Coronary artery (tissue), 2 donors: ENCODE measurements around the gene VEGFB.
A peak's percentile ranks its signal among the peaks of the same experiment; 100 is the strongest.

Experiments used
- DNase-seq: peaks from one replicate; pipeline ENCODE4 v3.0.0-alpha.2; 2017; ENCODE audit warnings: low spot score
- H3K27ac ChIP-seq, 2 donors: fragments of 200-600 bp; sonication (generic); one replicate each; pipeline ENCODE4 v1.5.1; 2016 to 2019
- H3K4me3 ChIP-seq: fragments of 200-600 bp; sonication (generic); 2 replicates; pipeline ENCODE4 v1.5.1; 2016; ENCODE audit warnings: mild to moderate bottlenecking, moderate library complexity
- CTCF ChIP-seq: fragments of 200-600 bp; sonication (generic); IDR thresholded peaks from one replicate; pipeline ENCODE4 v1.5.1; 2019; ENCODE audit warnings: antibody characterized with exemption

The VEGFB gene

GRCh38 chr11:64232182-64232966 is 2.0 kb upstream of the VEGFB start:
- TF ChIP-seq CTCF, result no peak
- H3K27ac ChIP-seq, result peak overlapping the region in 1 of 2 donors; percentile 20
- H3K4me3 ChIP-seq, result no peak overlapping the region
- no peak for DNase-seq

GRCh38 chr11:64232967-64233315 is 1.4 kb upstream of the VEGFB start:
- Histone ChIP-seq H3K27ac (peak overlapping the region in 1 of 2 donors; percentile 20), H3K4me3 (no peak overlapping the region)
- DNase-seq, result no peak
- no peak for TF ChIP-seq CTCF

GRCh38 chr11:64234647-64235379 is 429 bp downstream of the VEGFB start:
- Histone ChIP-seq H3K27ac (peak overlapping the region; percentile 88 to 97), H3K4me3 (peak overlapping the region; percentile 84)
- TF ChIP-seq CTCF, result no peak
- no peak for DNase-seq

GRCh38 chr11:64235437-64236161 is 1.2 kb downstream of the VEGFB start:
- DNase-seq, result no peak
- peak overlapping the region; percentile 88 to 97 for H3K27ac ChIP-seq

GRCh38 chr11:64237484-64237951 is 3.1 kb downstream of the VEGFB start:
- no peak for DNase-seq
- Histone ChIP-seq H3K4me3 (no peak overlapping the region), H3K27ac (peak overlapping the region in 1 of 2 donors; percentile 31)
- no peak for TF ChIP-seq CTCF

More at GRCh38 chr11:64235437-64236161, 1.2 kb downstream of the VEGFB start:
- peak overlapping the region; percentile 84 for H3K4me3 ChIP-seq
- no peak for TF ChIP-seq CTCF

GRCh38 chr11:64238076-64238475 is 3.7 kb downstream of the VEGFB start:
- Histone ChIP-seq H3K27ac (no peak overlapping the region), H3K4me3 (no peak overlapping the region)
- no peak for DNase-seq
- TF ChIP-seq CTCF, result no peak
